Raji (cell line): Measurements from ENCODE around the gene PHACTR1.

Source experiments
- POLR2A ChIP-seq: IDR thresholded peaks from 2 replicates; pipeline ENCODE4 v1.6.1; 2011; ENCODE audit warnings: low read depth, low read length, control low read depth; ENCODE audit not compliant: insufficient read depth

The PHACTR1 gene

GRCh38 chr6:13147376-13147775, 430.8 kb downstream of the PHACTR1 start:
- no peak for TF ChIP-seq POLR2A

GRCh38 chr6:13147782-13148181, 431.2 kb downstream of the PHACTR1 start:
- TF ChIP-seq POLR2A, result no peak

GRCh38 chr6:13152764-13153163, 436.2 kb downstream of the PHACTR1 start:
- TF ChIP-seq POLR2A, result no peak

GRCh38 chr6:13156381-13156780, 439.8 kb downstream of the PHACTR1 start:
- TF ChIP-seq POLR2A, result no peak

GRCh38 chr6:13157293-13157692, 440.7 kb downstream of the PHACTR1 start:
- no peak for TF ChIP-seq POLR2A

- TF ChIP-seq POLR2A, result no peak
Observed at GRCh38 chr6:13159300-13159699, 442.7 kb downstream of the PHACTR1 start.

GRCh38 chr6:13163161-13163944, 446.8 kb downstream of the PHACTR1 start:
- no peak for TF ChIP-seq POLR2A

- TF ChIP-seq POLR2A, result no peak
Observed at GRCh38 chr6:13164291-13164690, 447.7 kb downstream of the PHACTR1 start.

GRCh38 chr6:13165502-13166172, 449.1 kb downstream of the PHACTR1 start:
- no peak for TF ChIP-seq POLR2A

- no peak for TF ChIP-seq POLR2A
Observed at GRCh38 chr6:13166269-13166668, 449.7 kb downstream of the PHACTR1 start.

GRCh38 chr6:13166916-13167315, 450.3 kb downstream of the PHACTR1 start:
- TF ChIP-seq POLR2A, result no peak

- TF ChIP-seq POLR2A, result no peak
Observed at GRCh38 chr6:13172291-13172690, 455.7 kb downstream of the PHACTR1 start.

GRCh38 chr6:13175087-13175486, 458.5 kb downstream of the PHACTR1 start:
- no peak for TF ChIP-seq POLR2A

- no peak for TF ChIP-seq POLR2A
Observed at GRCh38 chr6:13175759-13176158, 459.2 kb downstream of the PHACTR1 start.

- TF ChIP-seq POLR2A, result no peak
Observed at GRCh38 chr6:13177664-13178063, 461.1 kb downstream of the PHACTR1 start.

GRCh38 chr6:13178107-13178506, 461.5 kb downstream of the PHACTR1 start:
- TF ChIP-seq POLR2A, result no peak
